CD14-positive monocyte (primary cell): ENCODE results near the gene DOCK4. TPM values are rescaled to one million over a fixed set of nuclear protein-coding genes. Genes with fewer than 3 reads are reported as not detected.

Experiments used
- DNase-seq, 3 donors: peaks; one replicate each; pipeline ENCODE4 v3.0.0-alpha.2; 2011 to 2022
- H2AFZ ChIP-seq: 2 replicates; pipeline ENCODE4 v1.6.0; 2012; ENCODE audit warnings: mild to moderate bottlenecking, low read depth, low read length, inconsistent platforms; ENCODE audit not compliant: insufficient read depth, poor library complexity, severe bottlenecking
- H3K27ac ChIP-seq, 2 donors: 1 replicate in 1 of 2; 2 replicates in 1 of 2; pipeline ENCODE4 v1.5.1; 2012 to 2013; ENCODE audit warnings: low read length in 2 of 2, control low read depth in 1 of 2, inconsistent platforms in 1 of 2, low read depth in 1 of 2, mild to moderate bottlenecking in 1 of 2
- H3K27me3 ChIP-seq, 2 donors: one replicate each; pipeline versions ENCODE4 v1.6.0 to v1.6.1; 2011 to 2013; ENCODE audit warnings: low read length in 2 of 2; ENCODE audit not compliant: control insufficient read depth in 2 of 2, insufficient read depth in 2 of 2
- H3K36me3 ChIP-seq, 2 donors: replicated peaks in 1 of 2; 1 replicate in 1 of 2; 2 replicates in 1 of 2; pipeline versions ENCODE4 v1.5.1 to v1.6.1; 2012 to 2013; ENCODE audit warnings: low read length in 2 of 2, control low read depth in 1 of 2, inconsistent platforms in 1 of 2, mild to moderate bottlenecking in 1 of 2; ENCODE audit not compliant: insufficient read depth in 2 of 2, control insufficient read depth in 1 of 2
- H3K4me1 ChIP-seq, 2 donors: 1 replicate in 1 of 2; 2 replicates in 1 of 2; pipeline versions ENCODE4 v1.5.1 to v1.6.1; 2012 to 2013; ENCODE audit warnings: low read length in 2 of 2, control low read depth in 1 of 2, inconsistent platforms in 1 of 2, mild to moderate bottlenecking in 1 of 2, moderate library complexity in 1 of 2; ENCODE audit not compliant: insufficient read depth in 2 of 2, control insufficient read depth in 1 of 2
- H3K4me2 ChIP-seq: replicated peaks from 2 replicates; pipeline ENCODE3; 2012; ENCODE audit warnings: low read length, moderate library complexity, mild to moderate bottlenecking; ENCODE audit not compliant: poor library complexity, severe bottlenecking; ENCODE audit errors: extremely low read depth
- H3K4me3 ChIP-seq, 3 experiments: fragments of 200-600 bp in 1 of 3; sonication (generic) in 1 of 3; replicated peaks in 1 of 3; 1 replicate in 2 of 3; 2 replicates in 1 of 3; pipeline ENCODE4 v1.5.1; 2011 to 2013; ENCODE audit warnings: low read length in 3 of 3, mild to moderate bottlenecking in 3 of 3, control low read depth in 2 of 3, low read depth in 2 of 3, inconsistent platforms in 1 of 3, moderate library complexity in 1 of 3
- H3K79me2 ChIP-seq: 2 replicates; pipeline ENCODE4 v1.6.0; 2012; ENCODE audit warnings: mild to moderate bottlenecking, control low read depth, inconsistent platforms, low read length, moderate library complexity; ENCODE audit not compliant: insufficient read depth
- H3K9ac ChIP-seq: 2 replicates; pipeline ENCODE4 v1.6.0; 2017; ENCODE audit warnings: low read length, mild to moderate bottlenecking; ENCODE audit not compliant: insufficient read depth, poor library complexity, severe bottlenecking
- H3K9me3 ChIP-seq, 2 donors: replicated peaks in 1 of 2; 1 replicate in 1 of 2; 2 replicates in 1 of 2; pipeline versions ENCODE4 v1.5.1 to v1.6.1; 2012 to 2013; ENCODE audit warnings: low read length in 2 of 2, control low read depth in 1 of 2; ENCODE audit not compliant: control insufficient read depth in 1 of 2, insufficient read depth in 1 of 2
- H4K20me1 ChIP-seq: 2 replicates; pipeline ENCODE4 v1.6.0; 2012; ENCODE audit warnings: mild to moderate bottlenecking, low read length, control low read depth, moderate library complexity; ENCODE audit not compliant: insufficient read depth
- H3K27ac Mint-ChIP-seq, 7 donors: one replicate each; pipeline ENCODE4 v1.8.0; 2020; ENCODE audit warnings: mild to moderate bottlenecking in 7 of 7, mixed read lengths in 7 of 7, moderate library complexity in 6 of 7, inconsistent platforms in 2 of 7
- H3K27me3 Mint-ChIP-seq, 3 donors: one replicate each; pipeline ENCODE4 v1.8.0; 2021 to 2022; ENCODE audit warnings: low read depth in 3 of 3, mild to moderate bottlenecking in 3 of 3, mixed read lengths in 3 of 3, moderate library complexity in 3 of 3, inconsistent platforms in 1 of 3
- H3K36me3 Mint-ChIP-seq, 2 donors: one replicate each; pipeline ENCODE4 v1.8.0; 2020; ENCODE audit warnings: mixed read lengths in 2 of 2, inconsistent platforms in 1 of 2, mild to moderate bottlenecking in 1 of 2
- H3K4me1 Mint-ChIP-seq: one replicate; pipeline ENCODE4 v1.8.0; 2020; ENCODE audit warnings: mild to moderate bottlenecking, mixed read lengths
- H3K4me3 Mint-ChIP-seq, 2 donors: one replicate each; pipeline ENCODE4 v1.8.0; 2020; ENCODE audit warnings: mild to moderate bottlenecking in 2 of 2, mixed read lengths in 2 of 2, moderate library complexity in 1 of 2
- H3K9me3 Mint-ChIP-seq, 7 donors: one replicate each; pipeline ENCODE4 v1.8.0; 2020 to 2022; ENCODE audit warnings: mixed read lengths in 7 of 7, mild to moderate bottlenecking in 6 of 7, moderate library complexity in 6 of 7, inconsistent platforms in 2 of 7
- CTCF ChIP-seq: fragments of 200-600 bp; IDR thresholded peaks from one replicate; pipeline ENCODE4 v1.8.0; 2022; ENCODE audit warnings: antibody characterized with exemption, mild to moderate bottlenecking
- WGBS: methylation state at CpG from one replicate; pipeline ENCODE4 v1.1.5; 2013; ENCODE audit warnings: missing lambda C conversion rate; ENCODE audit not compliant: insufficient coverage; 5-methylcytosine and 5-hydroxymethylcytosine counted together
- intact Hi-C, 2 donors: fragments of 100-400 bp; cut with micrococcal nuclease; formaldehyde crosslinking; loops; one replicate each; pipeline versions ENCODE4 v1.15.0 to v1.15.1; 2023
- polyA plus RNA-seq, 3 donors: library from polyadenylated mRNA; depleted of rRNA in 1 of 3; unstranded in 2 of 3; stranded (reverse) in 1 of 3; fragments of 300-500 nt in 2 of 3; fragments of >200 nt in 1 of 3; fragmentation: Illumina TruSeq in 2 of 3; gene quantifications; 1 replicate in 2 of 3; 2 replicates in 1 of 3; pipeline ENCODE4 v1.2.3, GENCODE V29; 2012 to 2021

Gene DOCK4
- polyA plus RNA-seq, 3 donors: 1.3 to 5.0 (median 2.7) TPM

DNA sequence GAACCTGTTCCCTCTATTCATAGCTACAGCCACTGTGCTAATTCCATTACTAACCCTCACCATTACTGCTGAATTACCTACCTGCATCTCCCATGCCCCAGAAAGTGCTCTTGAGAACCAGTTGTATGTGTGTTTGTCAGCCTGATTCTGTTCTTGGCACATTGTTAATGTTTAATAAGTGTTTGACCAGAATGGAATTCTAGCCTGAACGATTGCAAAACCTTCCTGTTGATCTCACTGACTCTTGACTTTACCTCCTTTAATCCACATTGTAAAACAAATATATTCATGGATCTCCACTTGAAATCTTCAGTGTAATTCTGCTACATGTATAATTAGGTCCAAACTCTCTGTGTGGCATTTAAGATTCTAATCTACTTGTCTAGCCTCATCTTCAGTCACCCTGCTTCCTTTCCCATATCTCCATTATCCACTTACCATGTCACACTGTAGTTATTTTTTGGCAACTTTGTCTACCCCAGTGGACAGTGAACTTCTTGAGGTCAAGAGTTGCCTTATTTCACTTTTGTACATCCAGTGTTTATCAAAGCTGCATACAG lies 5.2 kb upstream of the DOCK4 start:
- Mint-ChIP-seq H3K9me3 (peaks cover 0 to 2% (median 0%) of the 10 kb centered on the region in 7 donors), H3K27ac (no peak overlapping the region), H3K4me1 (peaks cover 24% of the 10 kb centered on the region), H3K4me3 (no peak overlapping the region), H3K27me3 (no peaks in the 10 kb centered on the region), H3K36me3 (peaks cover 2 to 8% of the 10 kb centered on the region in 2 donors)
- no peak overlapping the region for H2AFZ ChIP-seq
- no peaks in the 10 kb centered on the region for H3K27me3 ChIP-seq
- no peak overlapping the region for H3K4me2 ChIP-seq
- no peaks in the 10 kb centered on the region for H3K9me3 ChIP-seq
- H3K4me1 ChIP-seq: peaks cover 7 to 10% of the 10 kb centered on the region in 2 donors
- H4K20me1 ChIP-seq: peaks cover 56% of the 10 kb centered on the region
- H3K9ac ChIP-seq: no peak overlapping the region
- H3K79me2 ChIP-seq: peaks cover 78% of the 10 kb centered on the region
- WGBS: no CpG with 5 or more reads among the region's 1 CpG
- TF ChIP-seq CTCF: no peak
- H3K27ac ChIP-seq: no peak overlapping the region
- no peaks in the 10 kb centered on the region for H3K36me3 ChIP-seq
- H3K4me3 ChIP-seq: no peak overlapping the region
- intact Hi-C loops: no loop called here
- no peak for DNase-seq

- Histone ChIP-seq H4K20me1 (peaks cover 33% of the 10 kb centered on the region), H3K4me3 (peak overlapping the region in 1 of 3 experiments; percentile 98), H3K9me3 (no peaks in the 10 kb centered on the region), H3K4me1 (peaks cover 23 to 28% of the 10 kb centered on the region in 2 donors), H2AFZ (no peak overlapping the region), H3K4me2 (peak overlapping the region; percentile 91), H3K27me3 (peaks cover 18 to 21% of the 10 kb centered on the region in 2 donors), H3K36me3 (no peaks in the 10 kb centered on the region), H3K27ac (no peak overlapping the region), H3K9ac (no peak overlapping the region), H3K79me2 (peaks cover 51% of the 10 kb centered on the region)
- Mint-ChIP-seq H3K27me3 (peaks cover 15 to 22% (median 18%) of the 10 kb centered on the region in 3 donors), H3K36me3 (peaks cover 6 to 9% of the 10 kb centered on the region in 2 donors), H3K27ac (peak overlapping the region in 1 of 7 donors; percentile 25), H3K9me3 (peaks cover 0 to 6% (median 0%) of the 10 kb centered on the region in 7 donors), H3K4me3 (peak overlapping the region; percentile 98 to 100), H3K4me1 (peaks cover 40% of the 10 kb centered on the region)
- intact Hi-C loops: loop anchor here (5.0 to 10.0 kb wide), 5 partner anchors 125 to 247 kb away; partner anchors contain the start of gene IFRD1 (in 2 of the 2)
- no peak for DNase-seq
- no peak for TF ChIP-seq CTCF
- WGBS: 100% methylated on average over 2 of the region's 6 CpGs
Observed at GRCh38 chr7:112207765-112208164, 1.6 kb upstream of the DOCK4 start.
